Endothelial cell of umbilical vein (primary cell): ENCODE results near the gene TFPI2. TPM values are rescaled to one million over a fixed set of nuclear protein-coding genes. Genes with fewer than 3 reads are reported as not detected.
A peak's percentile ranks its signal among the peaks of the same experiment; 100 is the strongest.

Experiments
- BruUV-seq: library from RNA; stranded (reverse); fragments of 400-500 nt; replicated peaks from 2 replicates; lab custom pipeline; 2021; lab: Mats Ljungman, UMichigan
- CTCF ChIA-PET: fragments of 300-600, 350-600 bp; sonication (Branson Sonifier 250); formaldehyde crosslinking; loops from one replicate; lab custom pipeline; 2021; ENCODE audit warnings: antibody characterized with exemption, inconsistent platforms; lab: Charles Lee
- POLR2A ChIA-PET: fragments of 300-600, 350-600 bp; sonication (Branson Sonifier 250); formaldehyde crosslinking; loops from one replicate; lab custom pipeline; 2021; ENCODE audit warnings: antibody characterized with exemption, inconsistent platforms; lab: Charles Lee
- DNase-seq: peaks from one replicate; pipeline ENCODE4 v3.0.0-alpha.2; 2011; ENCODE audit warnings: low read depth, low spot score
- FAIRE-seq: peaks from 2 replicates; lab custom pipeline; 2011; peaks lifted over from hg19 to GRCh38; lab: Jason Lieb, UNC
- H2AFZ ChIP-seq: 2 replicates; pipeline ENCODE4 v1.6.0; 2012; ENCODE audit warnings: low read depth, low read length, control low read depth, inconsistent platforms
- H3K27ac ChIP-seq: 2 replicates; pipeline ENCODE4 v1.5.1; 2011; ENCODE audit warnings: low read depth, mild to moderate bottlenecking, control low read depth, low read length, moderate library complexity; ENCODE audit not compliant: insufficient read depth
- H3K27me3 ChIP-seq, 2 experiments: 2 replicates each; pipeline versions ENCODE4 v1.6.0 to v1.6.1; 2011; ENCODE audit warnings: low read length in 2 of 2, mixed read lengths in 1 of 2; ENCODE audit not compliant: control insufficient read depth in 2 of 2, insufficient read depth in 2 of 2
- H3K36me3 ChIP-seq, 2 experiments: 2 replicates in 1 of 2; 3 replicates in 1 of 2; pipeline ENCODE4 v1.5.1; 2011; ENCODE audit warnings: low read length in 2 of 2, mild to moderate bottlenecking in 1 of 2, moderate library complexity in 1 of 2; ENCODE audit not compliant: control insufficient read depth in 2 of 2, insufficient read depth in 2 of 2; ENCODE audit errors: extremely low read depth in 1 of 2
- H3K4me1 ChIP-seq: 3 replicates; pipeline ENCODE4 v1.5.1; 2011; ENCODE audit warnings: mild to moderate bottlenecking, low read length; ENCODE audit not compliant: control insufficient read depth, insufficient read depth; ENCODE audit errors: extremely low read depth
- H3K4me2 ChIP-seq: 2 replicates; pipeline ENCODE4 v1.6.1; 2011; ENCODE audit warnings: low read length, control low read depth, mixed read lengths; ENCODE audit not compliant: insufficient read depth
- H3K4me3 ChIP-seq, 3 experiments: fragments of 200-600 bp in 1 of 3; sonication (generic), shearing (Covaris generic) in 1 of 3; replicated peaks in 1 of 3; 2 replicates each; pipeline ENCODE4 v1.5.1; 2011 to 2016; ENCODE audit warnings: control low read depth in 3 of 3, low read length in 3 of 3, mild to moderate bottlenecking in 2 of 3, inconsistent platforms in 1 of 3, low read depth in 1 of 3, moderate library complexity in 1 of 3; ENCODE audit not compliant: insufficient read depth in 1 of 3
- H3K79me2 ChIP-seq: 2 replicates; pipeline ENCODE4 v1.6.0; 2012; ENCODE audit warnings: low read length, inconsistent platforms; ENCODE audit not compliant: control insufficient read depth, insufficient read depth
- H3K9ac ChIP-seq: replicated peaks from 2 replicates; pipeline ENCODE3; 2011; ENCODE audit warnings: low read length, control low read depth; ENCODE audit not compliant: insufficient read depth; ENCODE audit errors: extremely low read depth
- H3K9me1 ChIP-seq: replicated peaks from 3 replicates; pipeline ENCODE4 v1.6.0; 2011; ENCODE audit warnings: mild to moderate bottlenecking, low read length; ENCODE audit not compliant: control insufficient read depth, insufficient read depth; ENCODE audit errors: extremely low read depth
- H3K9me3 ChIP-seq: replicated peaks from 2 replicates; pipeline ENCODE4 v1.5.1; 2012; ENCODE audit warnings: low read length, inconsistent platforms; ENCODE audit not compliant: control insufficient read depth, insufficient read depth
- H4K20me1 ChIP-seq: replicated peaks from 2 replicates; pipeline ENCODE3; 2011; ENCODE audit warnings: mild to moderate bottlenecking, low read length; ENCODE audit not compliant: control insufficient read depth, insufficient read depth; ENCODE audit errors: extremely low read depth
- EZH2 ChIP-seq: IDR thresholded peaks from 2 replicates; pipeline ENCODE4 v1.6.1; 2012; ENCODE audit warnings: borderline replicate concordance, low read depth, mild to moderate bottlenecking, moderate library complexity, low read length, inconsistent platforms; ENCODE audit not compliant: severe bottlenecking
- FOS ChIP-seq: IDR thresholded peaks from 2 replicates; pipeline ENCODE4 v1.6.1; 2011; ENCODE audit warnings: mild to moderate bottlenecking, low read length, moderate library complexity, borderline replicate concordance; ENCODE audit not compliant: insufficient read depth
- GATA2 ChIP-seq: IDR thresholded peaks from 2 replicates; pipeline ENCODE4 v1.7.0; 2011; ENCODE audit warnings: low read depth, mild to moderate bottlenecking, moderate library complexity, mixed read lengths, low read length; ENCODE audit not compliant: insufficient read length, insufficient read depth
- JUN ChIP-seq: IDR thresholded peaks from 2 replicates; pipeline ENCODE4 v1.6.1; 2011; ENCODE audit warnings: borderline replicate concordance, low read depth; ENCODE audit not compliant: insufficient read length, insufficient read depth
- MYC ChIP-seq: IDR thresholded peaks from one replicate; pipeline ENCODE4 v1.6.1; 2011; ENCODE audit warnings: mild to moderate bottlenecking, low read depth, low read length
- POLR2A ChIP-seq: IDR thresholded peaks from 2 replicates; pipeline ENCODE4 v1.6.1; 2012; ENCODE audit warnings: low read depth, mild to moderate bottlenecking, control low read depth, low read length
- POLR2AphosphoS5 ChIP-seq: IDR thresholded peaks from 2 replicates; pipeline ENCODE4 v1.6.1; 2012; ENCODE audit warnings: low read depth, mild to moderate bottlenecking, control low read depth, low read length, moderate library complexity; ENCODE audit not compliant: insufficient read depth
- dilution Hi-C: fragments of 300-500 bp; cut with MboI; formaldehyde crosslinking; loops from one replicate; pipeline ENCODE4 v1.15.0; 2019; ENCODE audit warnings: low sequenced_read_pairs; ENCODE audit not compliant: extremely low pct_ligation_motif_present
- intact Hi-C: fragments of 100-400 bp; cut with micrococcal nuclease; formaldehyde crosslinking; loops from one replicate; pipeline ENCODE4 v1.10.0; 2022
- polyA plus RNA-seq, 4 experiments: library from polyadenylated mRNA; depleted of rRNA in 3 of 4; stranded (reverse) in 3 of 4; unstranded in 1 of 4; fragments of >200 nt; gene quantifications; 2 replicates each; pipeline versions ENCODE4 v1.2.1 to v1.2.3, GENCODE V29; 2011 to 2012; ENCODE audit warnings: missing spikeins in 1 of 4
- total RNA-seq: library from RNA; stranded (reverse); gene quantifications from 2 replicates; pipeline ENCODE4 v1.2.3, GENCODE V29; 2021
- TF ChIP-seq, protein P1 (sequence below), 2 donors: IDR thresholded peaks; 1 replicate in 1 of 2; 2 replicates in 1 of 2; pipeline ENCODE4 v1.5.1; 2011; ENCODE audit warnings: low read length in 2 of 2, mild to moderate bottlenecking in 2 of 2, moderate library complexity in 2 of 2, control low read depth in 1 of 2, inconsistent platforms in 1 of 2, low read depth in 1 of 2; ENCODE audit not compliant: insufficient read depth in 1 of 2; ENCODE audit errors: extremely low read depth in 1 of 2
- TF ChIP-seq, protein P2 (sequence below): IDR thresholded peaks from 2 replicates; pipeline ENCODE4 v1.6.1; 2011; ENCODE audit not compliant: insufficient read depth, insufficient read length

TFPI2 gene
- total and polyA plus RNA-seq, 2 donors (not counting 3 experiments of a cell fraction or from before 2014, with no cell fraction given) = 49.9 to 65.9 TPM

DNA sequence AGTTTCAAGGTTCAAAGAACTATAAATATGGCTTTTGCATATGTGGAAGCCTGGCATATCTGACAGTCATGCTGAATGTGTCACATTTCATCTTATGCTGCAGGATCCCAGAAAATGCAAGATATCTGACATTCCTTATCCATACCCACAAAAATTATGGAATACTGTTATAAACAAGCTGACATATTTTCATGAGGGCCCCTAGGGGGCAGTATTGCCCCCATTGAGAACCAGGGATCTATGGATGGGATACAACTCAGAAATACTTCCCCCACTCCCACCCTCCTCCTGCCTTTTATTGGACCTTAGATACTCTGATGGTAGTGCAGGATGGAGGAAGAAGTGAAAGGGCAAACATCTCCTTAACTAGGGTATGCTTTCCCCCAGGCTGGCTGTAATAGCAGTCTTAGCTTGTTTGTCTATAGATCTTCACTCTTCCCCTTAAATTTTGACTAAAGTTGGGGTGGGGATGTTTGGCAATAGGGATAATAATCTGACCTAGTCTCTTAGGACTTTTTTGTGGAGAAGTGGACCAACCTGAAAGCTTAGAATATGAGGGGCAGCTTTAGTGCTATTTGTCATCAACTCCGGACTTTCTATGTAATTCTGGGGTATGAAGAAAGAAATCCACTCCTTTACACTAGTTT is 12.3 kb upstream of the TFPI2 start:
- Histone ChIP-seq H3K79me2 (no peaks in the 10 kb centered on the region), H3K27ac (no peak overlapping the region), H3K36me3 (no peaks in the 10 kb centered on the region), H3K9ac (no peak overlapping the region), H3K4me2 (no peak overlapping the region), H2AFZ (no peak overlapping the region), H3K27me3 (peaks cover 3 to 12% of the 10 kb centered on the region in 2 experiments), H3K4me3 (no peak overlapping the region), H3K9me1 (no peaks in the 10 kb centered on the region), H3K4me1 (peaks cover 7% of the 10 kb centered on the region), H4K20me1 (no peaks in the 10 kb centered on the region), H3K9me3 (no peaks in the 10 kb centered on the region)
- peak; percentile 83 for DNase-seq
- dilution Hi-C loops (no loop called here), intact Hi-C loops (loop anchor here (1.0 to 5.0 kb wide), 8 partner anchors 18 to 374 kb away; partner anchors contain the start of genes BET1 and GNG11)
- BruUV-seq = no TSS peak
- TF ChIP-seq GATA2 (no peak), JUN (no peak)
- TF ChIP-seq, protein P1, sequence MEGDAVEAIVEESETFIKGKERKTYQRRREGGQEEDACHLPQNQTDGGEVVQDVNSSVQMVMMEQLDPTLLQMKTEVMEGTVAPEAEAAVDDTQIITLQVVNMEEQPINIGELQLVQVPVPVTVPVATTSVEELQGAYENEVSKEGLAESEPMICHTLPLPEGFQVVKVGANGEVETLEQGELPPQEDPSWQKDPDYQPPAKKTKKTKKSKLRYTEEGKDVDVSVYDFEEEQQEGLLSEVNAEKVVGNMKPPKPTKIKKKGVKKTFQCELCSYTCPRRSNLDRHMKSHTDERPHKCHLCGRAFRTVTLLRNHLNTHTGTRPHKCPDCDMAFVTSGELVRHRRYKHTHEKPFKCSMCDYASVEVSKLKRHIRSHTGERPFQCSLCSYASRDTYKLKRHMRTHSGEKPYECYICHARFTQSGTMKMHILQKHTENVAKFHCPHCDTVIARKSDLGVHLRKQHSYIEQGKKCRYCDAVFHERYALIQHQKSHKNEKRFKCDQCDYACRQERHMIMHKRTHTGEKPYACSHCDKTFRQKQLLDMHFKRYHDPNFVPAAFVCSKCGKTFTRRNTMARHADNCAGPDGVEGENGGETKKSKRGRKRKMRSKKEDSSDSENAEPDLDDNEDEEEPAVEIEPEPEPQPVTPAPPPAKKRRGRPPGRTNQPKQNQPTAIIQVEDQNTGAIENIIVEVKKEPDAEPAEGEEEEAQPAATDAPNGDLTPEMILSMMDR (IDR thresholded peaks at IDR 0.05; ENCODE audit: extremely low read depth in 1 of 2, insufficient read depth in 1 of 2, low read depth in 1 of 2, low read length in 2 of 2) = peak; percentile 75
- FAIRE-seq = peak; percentile 79
- ChIA-PET POLR2A (interaction anchor here (0.5 to 1.0 kb wide), 2 partner anchors 27 to 161 kb away, joined by 3 to 7 read pairs; no protein-coding TSS in a partner anchor), CTCF (interaction anchor here (0.5 to 6.5 kb wide), 61 partner anchors 10 to 657 kb away, joined by 3 to 106 read pairs (median 4); partner anchors contain the start of genes BET1, GNG11 and TFPI2)

DNA sequence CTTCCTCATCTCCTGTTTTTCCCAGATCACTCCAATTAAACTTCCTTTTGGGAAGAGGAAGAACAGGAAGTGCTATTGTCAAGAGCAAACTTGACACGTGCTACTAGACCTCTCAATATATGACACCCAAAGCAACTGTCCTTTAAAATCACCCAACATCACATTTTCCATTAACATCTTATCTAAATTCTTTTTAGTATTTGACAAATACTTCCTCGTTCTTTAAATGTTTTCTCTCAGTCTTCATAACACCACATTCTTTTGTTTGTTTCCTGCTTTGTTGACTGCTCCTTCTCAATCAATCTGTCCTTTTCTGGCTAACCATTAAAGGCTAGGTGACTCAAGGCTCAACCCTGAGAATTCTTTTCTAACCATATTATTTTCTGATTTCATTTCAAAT is 7.1 kb upstream of the TFPI2 start:
- BruUV-seq = no TSS peak
- FAIRE-seq (no peak), DNase-seq (no peak)
- TF ChIP-seq MYC (no peak), EZH2 (no peak), GATA2 (no peak), POLR2A (no peak), POLR2AphosphoS5 (no peak), FOS (no peak), JUN (no peak)
- TF ChIP-seq, protein P2, sequence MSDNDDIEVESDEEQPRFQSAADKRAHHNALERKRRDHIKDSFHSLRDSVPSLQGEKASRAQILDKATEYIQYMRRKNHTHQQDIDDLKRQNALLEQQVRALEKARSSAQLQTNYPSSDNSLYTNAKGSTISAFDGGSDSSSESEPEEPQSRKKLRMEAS = no peak
- TF ChIP-seq, protein P1 (IDR thresholded peaks at IDR 0.05; ENCODE audit: extremely low read depth in 1 of 2, insufficient read depth in 1 of 2, low read depth in 1 of 2, low read length in 2 of 2) = no peak
- H3K27ac ChIP-seq = no peak overlapping the region
- H3K9ac ChIP-seq = no peak overlapping the region
- H3K4me3 ChIP-seq = no peak overlapping the region
- no peaks in the 10 kb centered on the region for H3K36me3 ChIP-seq
- H3K79me2 ChIP-seq = no peaks in the 10 kb centered on the region
- intact Hi-C loops = no loop called here
- ChIA-PET CTCF (no interaction called here), POLR2A (interaction anchor here (1.0 kb wide), 1 partner anchor 12 kb away, joined by 3 read pairs; no protein-coding TSS in a partner anchor)
- no peak overlapping the region for H2AFZ ChIP-seq
- H3K9me3 ChIP-seq = no peaks in the 10 kb centered on the region
- dilution Hi-C loops = no loop called here
- H3K4me2 ChIP-seq = no peak overlapping the region
- H3K27me3 ChIP-seq = peaks cover 10 to 17% of the 10 kb centered on the region in 2 experiments
- H3K9me1 ChIP-seq = no peaks in the 10 kb centered on the region
- H4K20me1 ChIP-seq = no peaks in the 10 kb centered on the region
- peaks cover 10% of the 10 kb centered on the region for H3K4me1 ChIP-seq
